Measurements from ENCODE around the gene GLDC. TPM values are rescaled to one million over a fixed set of nuclear protein-coding genes. Genes with fewer than 3 reads are reported as not detected.

GLDC gene
- total RNA-seq, 3 donors from 2014 or later: 0.38 to 0.63 (median 0.58) TPM

- Histone ChIP-seq H3K36me3 (ENCODE audit: low read depth) (no peaks in the 10 kb centered on the region), H3K9me3 (no peaks in the 10 kb centered on the region), H3K4me3 (no peak overlapping the region), H3K4me1 (ENCODE audit: low read depth) (no peaks in the 10 kb centered on the region)
- TF ChIP-seq CTCF (IDR thresholded peaks at IDR 0.05): no peak
- intact Hi-C loops (cut with DNase I, micrococcal nuclease): loop anchor here in 1 of 2 donors (10.0 kb wide), 1 partner anchor 79 kb away; no protein-coding TSS in a partner anchor
- DNase-seq (no peak), ATAC-seq (no peak)
These were observed 18.7 kb upstream of the GLDC start for GRCh38 chr9:6664204-6664680.

- H3K4me3 ChIP-seq: no peak overlapping the region
- H3K9me3 ChIP-seq: no peaks in the 10 kb centered on the region
- ATAC-seq: no peak
- no peaks in the 10 kb centered on the region for H3K4me1 ChIP-seq (ENCODE audit: low read depth)
- no peak for DNase-seq
- no peak for TF ChIP-seq CTCF (IDR thresholded peaks at IDR 0.05)
- H3K36me3 ChIP-seq (ENCODE audit: low read depth): no peaks in the 10 kb centered on the region
- intact Hi-C loops (cut with DNase I, micrococcal nuclease): loop anchor here in 1 of 2 donors (10.0 kb wide), 1 partner anchor 76 kb away; no protein-coding TSS in a partner anchor
These were observed 15.0 kb upstream of the GLDC start for GRCh38 chr9:6660512-6660911.

- ATAC-seq (no peak), DNase-seq (no peak)
- no peaks in the 10 kb centered on the region for H3K36me3 ChIP-seq (ENCODE audit: low read depth)
- H3K9me3 ChIP-seq: no peaks in the 10 kb centered on the region
- H3K4me3 ChIP-seq: no peak overlapping the region
- intact Hi-C loops (cut with DNase I, micrococcal nuclease): no loop called here
- no peak for TF ChIP-seq CTCF (IDR thresholded peaks at IDR 0.05)
- H3K4me1 ChIP-seq (ENCODE audit: low read depth): no peaks in the 10 kb centered on the region
These were observed 13.3 kb upstream of the GLDC start for GRCh38 chr9:6658628-6659353.

- TF ChIP-seq CTCF (IDR thresholded peaks at IDR 0.05): no peak
- H3K4me1 ChIP-seq (ENCODE audit: low read depth): no peaks in the 10 kb centered on the region
- H3K4me3 ChIP-seq: no peak overlapping the region
- DNase-seq (no peak), ATAC-seq (no peak)
- H3K9me3 ChIP-seq: no peaks in the 10 kb centered on the region
- intact Hi-C loops (cut with DNase I, micrococcal nuclease): no loop called here
- no peaks in the 10 kb centered on the region for H3K36me3 ChIP-seq (ENCODE audit: low read depth)
These were observed 11.2 kb upstream of the GLDC start for GRCh38 chr9:6656614-6657300.

- ATAC-seq: no peak
- intact Hi-C loops (cut with DNase I, micrococcal nuclease): no loop called here
- Histone ChIP-seq H3K4me3 (no peak overlapping the region), H3K9me3 (no peaks in the 10 kb centered on the region), H3K36me3 (ENCODE audit: low read depth) (no peaks in the 10 kb centered on the region), H3K4me1 (ENCODE audit: low read depth) (no peaks in the 10 kb centered on the region)
- DNase-seq: no peak
- TF ChIP-seq CTCF (IDR thresholded peaks at IDR 0.05): no peak
These were observed 9.5 kb upstream of the GLDC start for GRCh38 chr9:6655036-6655435.

Measured in mucosa of descending colon (tissue), 3 donors.